NCI-H146 treated with DMSO at 0.1 percent for 48 hours (cell line): ENCODE data around the gene SLC9A2.

Experiments
- DNase-seq: peaks from one replicate; lab custom pipeline; 2025; ENCODE audit not compliant: unreplicated experiment; lab: John Stamatoyannopoulos, UW

The SLC9A2 gene

DNA sequence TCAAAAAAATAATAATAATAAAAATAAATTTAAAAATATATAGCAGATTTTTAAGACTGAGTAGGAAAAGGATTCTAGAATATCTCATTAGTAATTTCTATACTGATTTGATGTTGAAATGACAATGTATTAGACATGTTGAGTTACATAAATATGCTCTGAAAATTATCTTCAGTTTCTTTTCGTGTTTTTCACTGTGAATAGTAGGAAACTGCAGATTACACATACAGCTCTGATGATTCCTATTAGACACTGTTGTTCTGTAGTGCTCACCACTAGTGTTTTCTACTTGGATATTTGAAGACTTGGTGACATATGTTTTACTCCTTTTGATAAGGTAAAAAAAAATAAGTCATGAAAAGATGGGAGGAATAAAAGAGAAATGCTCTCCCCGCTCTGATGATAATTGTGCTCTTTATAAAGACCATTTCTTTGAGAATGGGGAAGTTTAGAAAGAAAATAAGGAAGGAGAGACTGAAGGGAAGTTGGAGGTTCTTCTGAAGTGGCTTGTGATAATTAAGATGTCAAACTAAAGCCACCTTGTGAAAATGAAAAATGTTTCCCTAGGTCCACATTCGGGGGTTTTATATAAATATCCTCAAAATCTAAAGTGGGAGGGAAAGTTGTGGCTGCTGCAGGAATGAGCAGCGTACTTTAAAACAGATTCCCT, 52.9 kb downstream of the SLC9A2 start:
- DNase-seq, result no peak

DNA sequence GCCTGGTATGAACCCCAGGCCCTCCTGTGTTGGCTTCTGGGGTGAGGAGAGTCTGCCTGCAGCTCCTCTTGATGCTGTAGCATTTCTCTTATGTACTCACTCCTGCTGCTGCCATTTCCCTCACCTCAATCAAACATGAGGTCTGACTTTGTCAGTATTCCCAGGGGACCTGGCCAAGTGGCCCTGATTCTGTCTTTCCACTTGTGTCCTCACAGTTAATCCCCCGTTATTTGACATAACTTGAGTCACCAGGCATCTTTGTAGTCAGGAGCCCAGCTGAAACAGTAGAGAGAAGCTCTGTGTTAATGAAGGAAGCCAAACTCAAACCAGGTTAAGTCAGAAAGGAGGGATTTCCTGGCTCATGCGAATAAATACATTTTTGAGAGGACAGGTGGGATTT, 55.0 kb downstream of the SLC9A2 start:
- no peak for DNase-seq

DNA sequence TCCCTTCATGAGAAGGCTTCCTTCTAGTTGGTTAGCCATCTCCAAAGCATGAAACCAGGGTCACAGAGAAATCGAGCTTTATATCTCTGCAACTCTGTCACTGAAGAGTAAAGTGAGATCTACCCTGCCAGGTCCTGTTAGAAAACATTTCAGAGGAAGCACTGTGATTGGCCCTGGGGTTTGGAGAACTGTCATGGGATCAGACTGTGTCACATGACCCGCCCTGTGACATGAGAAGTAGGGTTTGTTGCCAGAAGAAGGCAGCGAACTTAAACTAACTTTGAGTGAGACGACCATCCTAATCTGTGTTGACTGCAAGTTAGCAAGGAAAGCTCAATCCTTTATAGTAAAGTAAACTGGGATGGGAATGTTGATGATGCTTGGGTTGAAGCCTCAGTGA, 55.5 kb downstream of the SLC9A2 start:
- no peak for DNase-seq

GRCh38 chr2:102677244-102678215, 58.2 kb downstream of the SLC9A2 start:
- no peak for DNase-seq

DNA sequence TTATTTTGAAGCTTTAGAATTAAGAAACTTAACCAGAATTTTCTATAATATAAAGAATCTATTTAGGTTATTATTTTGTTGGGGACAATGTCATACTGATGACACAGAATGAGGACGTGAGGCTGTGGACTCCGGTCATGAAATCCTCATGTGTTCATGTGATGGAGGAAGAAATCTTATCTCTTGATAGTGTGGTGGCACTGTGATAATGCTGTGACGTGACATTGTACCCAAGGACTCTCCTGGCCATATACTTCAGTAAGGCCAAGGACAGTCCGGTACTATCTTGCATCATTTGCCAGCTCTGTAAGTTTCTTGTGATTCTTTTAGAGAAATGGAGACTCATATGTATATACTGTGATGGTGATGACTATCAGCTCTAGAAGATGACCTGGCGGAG, 59.1 kb downstream of the SLC9A2 start:
- DNase-seq, result no peak

DNA sequence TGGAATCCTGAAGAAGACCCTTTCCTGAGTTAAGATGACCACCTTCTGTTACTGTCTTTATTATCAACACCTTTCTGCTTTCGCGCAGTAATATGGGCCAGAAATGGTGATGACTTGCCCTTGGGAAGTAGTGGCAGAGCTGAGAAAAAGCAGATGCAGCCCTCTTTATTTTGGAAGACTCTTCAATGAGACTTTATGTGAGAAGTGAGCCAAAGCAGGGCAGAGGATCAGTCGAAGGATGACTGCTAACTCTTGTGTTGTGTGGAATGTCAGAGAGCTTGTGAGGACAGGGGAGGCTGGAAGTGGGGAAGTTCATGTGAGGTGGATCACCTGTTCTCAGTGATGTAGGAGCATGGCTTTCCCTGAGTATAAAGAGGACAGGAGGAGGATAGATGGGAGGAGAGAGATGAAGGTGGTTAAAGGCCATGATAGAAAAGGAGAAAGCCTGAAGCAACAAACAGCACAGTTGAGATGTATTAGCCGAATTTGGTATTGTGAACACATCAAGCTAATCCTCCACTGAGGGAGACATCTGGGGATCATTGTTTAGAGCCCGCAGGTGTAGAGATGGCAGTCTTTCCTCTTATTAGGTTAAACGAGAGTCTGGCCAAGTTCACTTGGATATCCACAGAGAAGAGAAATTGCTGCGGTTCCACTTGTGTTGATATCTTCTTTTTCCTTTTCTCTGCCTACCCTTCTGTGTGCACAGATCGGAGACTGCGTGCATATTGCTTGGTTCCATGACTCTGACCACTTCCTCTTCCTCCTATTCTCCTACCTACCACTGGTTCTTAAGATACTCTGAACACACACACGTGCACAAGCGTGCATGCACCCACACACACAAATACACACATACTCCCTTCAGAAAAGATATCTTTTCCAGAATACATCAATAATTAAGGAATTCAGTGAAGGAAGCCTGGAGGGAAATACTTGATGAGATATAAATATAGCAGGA, 67.4 kb downstream of the SLC9A2 start:
- no peak for DNase-seq

DNA sequence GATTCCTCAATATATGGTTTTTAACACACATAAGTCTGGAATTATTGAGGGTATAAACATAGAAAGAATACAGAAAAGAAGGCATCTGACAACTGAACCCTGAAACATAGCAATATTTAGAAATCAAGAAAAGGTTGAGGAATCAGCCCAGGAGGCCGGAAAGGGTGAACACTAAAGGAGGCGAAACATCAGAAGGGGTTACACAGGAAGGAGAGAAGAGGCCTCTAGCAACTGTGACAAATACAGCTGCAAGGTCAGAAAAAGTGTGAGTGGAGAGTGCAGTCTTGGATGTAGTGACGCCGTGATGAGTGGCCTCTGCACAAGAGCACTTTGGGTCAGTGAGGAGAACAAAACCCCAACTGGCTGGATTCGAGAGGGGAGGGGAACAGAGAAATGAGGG, 70.7 kb downstream of the SLC9A2 start:
- DNase-seq, result no peak

DNA sequence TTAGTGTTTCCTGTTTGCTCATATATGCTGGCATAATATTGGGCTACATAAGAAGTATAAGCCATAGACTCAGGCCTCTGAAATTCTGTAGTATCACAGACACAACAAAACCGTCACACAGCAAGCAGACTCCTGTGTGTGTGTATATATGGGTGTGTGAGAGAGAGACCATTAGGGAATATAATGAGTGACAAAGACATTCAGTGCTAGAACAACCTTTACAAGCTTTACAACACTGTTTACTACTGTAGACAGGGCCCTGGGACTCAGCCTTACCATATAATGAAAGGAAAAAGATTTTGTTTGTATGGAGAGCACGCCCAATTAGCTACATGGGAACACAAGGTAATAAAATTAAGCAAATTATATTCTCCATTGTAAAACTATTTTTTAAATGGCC, 77.1 kb downstream of the SLC9A2 start:
- DNase-seq, result no peak

GRCh38 chr2:102698369-102699111, 79.2 kb downstream of the SLC9A2 start:
- DNase-seq, result no peak

- DNase-seq, result no peak
These were observed 84.0 kb downstream of the SLC9A2 start for GRCh38 chr2:102703305-102703704.

DNA sequence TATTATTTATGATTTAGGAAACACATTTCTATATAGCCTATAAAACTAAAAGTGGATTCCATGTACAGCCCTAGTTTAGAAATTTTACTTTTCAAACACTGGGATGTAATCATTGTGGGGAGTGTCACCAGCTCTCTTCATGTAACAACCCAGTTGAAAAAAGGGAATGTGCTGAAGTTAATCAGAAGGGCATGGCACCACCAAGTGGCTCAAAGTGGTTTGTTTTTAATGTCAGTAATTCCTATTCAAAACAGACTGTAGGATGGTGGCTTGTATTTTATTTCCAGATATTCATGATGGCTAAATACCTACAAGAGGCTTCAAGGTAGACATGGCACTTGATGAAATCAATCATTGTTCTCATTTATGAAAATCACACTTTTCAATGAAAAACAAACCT, 84.4 kb downstream of the SLC9A2 start:
- DNase-seq, result peak; percentile 55

DNA sequence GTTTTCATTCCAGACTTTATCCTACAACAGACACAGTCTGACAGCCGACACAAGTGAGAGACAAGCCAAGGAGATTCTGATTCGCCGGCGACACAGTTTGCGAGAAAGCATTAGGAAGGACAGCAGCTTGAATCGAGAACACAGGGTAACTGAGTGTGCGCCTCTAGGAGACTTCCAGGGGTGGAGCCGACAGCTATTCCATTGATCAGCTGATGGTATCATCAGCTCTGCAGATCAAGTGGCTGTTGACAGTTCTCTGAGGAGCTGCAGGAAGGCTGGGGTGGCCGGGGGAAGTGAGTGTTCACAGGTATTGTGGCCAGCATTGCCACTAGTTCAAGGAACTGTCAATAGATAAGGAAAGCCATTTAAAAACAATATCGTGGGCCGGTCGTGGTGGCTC, 85.2 kb downstream of the SLC9A2 start:
- no peak for DNase-seq

- no peak for DNase-seq
These were observed 88.7 kb downstream of the SLC9A2 start for GRCh38 chr2:102707796-102708695.

DNA sequence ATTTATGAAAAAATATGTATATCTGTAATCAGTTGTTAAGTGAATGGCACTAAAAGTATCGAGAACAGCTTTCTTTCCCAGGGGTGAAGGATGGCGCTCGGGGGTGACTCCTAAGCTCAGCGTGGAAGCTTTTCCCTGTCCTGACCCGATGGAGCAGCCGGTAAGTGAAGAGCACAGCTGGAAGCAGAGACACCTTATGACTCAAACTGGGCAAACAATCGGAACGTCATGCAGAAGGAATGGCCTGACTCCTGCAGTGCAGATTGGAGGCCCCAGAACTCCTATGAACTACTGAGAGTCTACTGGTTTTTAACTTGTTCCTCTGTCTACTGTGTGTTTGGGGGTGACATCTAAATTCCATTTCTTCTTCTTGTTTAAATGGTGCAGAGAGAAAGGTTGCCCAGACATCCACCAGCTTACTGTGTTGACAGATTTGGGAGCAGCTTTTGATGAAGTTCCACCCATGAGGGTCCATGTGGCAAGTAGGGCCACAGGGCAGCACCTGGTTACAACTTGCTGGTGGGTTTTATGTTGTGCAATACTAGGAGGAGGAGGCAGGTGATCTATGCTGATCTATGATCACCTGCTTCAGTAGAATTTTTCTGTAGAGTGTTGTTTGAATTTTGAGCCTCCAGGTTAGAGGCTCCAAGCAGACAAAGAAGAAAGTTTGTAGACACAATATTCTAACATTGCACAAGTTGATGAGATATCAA, 89.7 kb downstream of the SLC9A2 start:
- DNase-seq, result peak; percentile 40

DNA sequence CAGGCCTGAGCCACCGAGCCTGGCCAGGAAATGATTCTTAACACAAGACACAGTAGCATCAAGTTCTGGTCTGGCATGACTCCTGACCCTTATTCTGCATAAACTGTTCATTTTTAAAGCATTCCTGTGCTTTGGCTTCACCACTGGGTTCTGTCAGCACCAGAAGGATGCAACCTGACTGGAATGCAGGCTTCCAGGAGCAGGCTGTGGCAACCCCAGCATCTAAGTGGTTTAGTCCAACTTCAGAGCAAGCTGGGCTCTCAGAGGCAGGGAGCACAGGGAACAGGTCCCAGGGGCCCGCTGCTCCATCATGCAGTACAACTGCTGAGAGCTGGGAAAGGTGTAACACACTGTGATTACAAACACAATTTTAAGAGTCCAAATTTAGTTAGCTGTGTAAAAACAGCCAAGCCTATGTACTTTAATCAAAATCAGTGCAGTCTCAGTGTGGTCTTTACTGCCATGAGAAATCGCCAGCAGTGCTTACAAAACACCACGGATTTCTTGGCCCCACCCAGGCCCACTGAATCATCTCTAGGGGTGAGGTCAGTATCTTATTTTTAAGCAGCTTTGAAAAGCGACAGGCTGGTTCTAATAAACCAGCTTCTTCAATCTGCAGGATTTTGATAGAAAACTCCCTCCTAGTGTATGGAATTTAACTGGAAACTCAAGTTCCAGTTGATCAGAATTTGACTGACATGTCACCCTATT, 98.1 kb downstream of the SLC9A2 start:
- no peak for DNase-seq

DNA sequence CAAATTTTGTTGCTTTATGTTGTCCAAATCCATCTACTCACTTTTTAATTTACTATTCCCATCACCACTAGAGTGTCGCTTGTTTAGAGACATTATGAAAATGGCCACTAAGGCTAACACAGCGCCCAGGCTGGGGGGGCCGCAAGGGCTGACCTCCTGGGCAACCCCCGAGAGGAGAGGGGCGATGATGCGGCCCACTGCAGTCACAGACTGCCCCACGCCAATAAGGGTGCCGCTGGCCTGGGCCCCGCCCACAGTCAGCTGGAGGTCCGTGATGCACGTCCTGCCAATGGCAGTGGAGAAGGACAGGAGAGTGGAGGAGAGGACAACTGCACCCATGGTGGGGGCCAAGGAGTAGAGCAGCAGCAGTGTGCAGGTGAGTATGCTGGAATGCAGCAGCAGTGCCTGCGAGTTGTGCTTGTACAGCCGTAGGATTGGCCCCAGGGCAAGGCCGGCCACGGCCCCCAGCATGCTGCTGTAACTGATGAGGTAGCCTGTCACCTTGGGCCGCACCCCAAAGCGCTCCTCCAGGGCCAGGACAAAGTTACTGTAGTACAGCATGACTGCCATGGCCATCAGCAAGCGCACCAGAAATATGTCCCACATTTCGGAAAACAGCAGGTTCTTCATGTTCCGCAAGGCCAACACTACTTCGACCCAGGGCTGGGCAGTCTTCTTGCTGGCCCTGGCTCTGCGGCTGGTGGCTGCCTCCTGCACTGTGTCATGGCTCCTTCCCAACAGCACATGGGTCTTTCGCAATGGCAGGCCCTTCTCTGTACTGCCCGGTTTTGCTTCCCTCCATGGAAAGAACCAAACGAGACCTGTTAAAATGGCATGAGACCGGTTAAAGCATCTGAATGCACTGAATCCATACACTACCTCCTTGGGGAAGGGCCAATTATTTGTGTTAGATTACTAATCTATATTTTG, 99.3 kb downstream of the SLC9A2 start:
- DNase-seq, result no peak

DNA sequence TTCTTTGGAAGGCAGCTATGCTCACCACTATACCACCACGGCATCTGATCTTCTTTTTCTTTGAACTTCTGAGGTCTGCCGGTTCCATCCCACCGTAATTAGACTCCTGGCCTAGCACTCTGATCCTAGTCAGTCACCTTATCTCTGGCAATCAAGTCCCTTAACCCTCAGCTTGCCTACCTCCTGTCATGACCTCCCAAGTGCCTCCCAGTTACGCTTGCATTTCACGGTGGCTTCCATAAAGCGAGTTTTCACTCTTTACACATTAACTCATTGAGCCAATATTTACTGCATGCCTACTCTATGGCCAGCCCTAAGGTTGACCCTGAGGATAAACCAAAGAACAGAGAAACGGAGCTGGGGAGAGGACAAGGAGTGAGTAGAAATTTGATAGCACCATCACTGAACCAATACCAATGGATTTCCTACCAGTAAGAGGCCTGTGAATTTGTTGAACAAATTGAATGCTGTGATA, 104.7 kb downstream of the SLC9A2 start:
- no peak for DNase-seq
